Peyer's patch (tissue), 4 donors: Measurements from ENCODE around the gene RTEL1. TPM values are rescaled to one million over a fixed set of nuclear protein-coding genes. Genes with fewer than 3 reads are reported as not detected.

ENCODE experiments used
- DNase-seq, 3 donors: peaks; one replicate each; pipeline ENCODE4 v3.0.0-alpha.2; 2017 to 2019
- H3K27ac ChIP-seq, 4 donors: fragments of 200-600 bp; sonication (generic); one replicate each; pipeline ENCODE4 v1.5.1; 2016 to 2019
- H3K27me3 ChIP-seq, 2 donors: fragments of 200-600 bp; sonication (generic); one replicate each; pipeline ENCODE4 v1.5.1; 2019
- H3K36me3 ChIP-seq, 3 donors: fragments of 200-600 bp; sonication (generic); one replicate each; pipeline ENCODE4 v1.5.1; 2016 to 2019
- H3K4me1 ChIP-seq, 4 donors: fragments of 200-600 bp; sonication (generic); one replicate each; pipeline ENCODE4 v1.5.1; 2016 to 2019
- H3K4me3 ChIP-seq, 4 donors: fragments of 200-600 bp; sonication (generic); 1 replicate in 3 of 4; 2 replicates in 1 of 4; pipeline ENCODE4 v1.5.1; 2016 to 2019; ENCODE audit warnings: mild to moderate bottlenecking in 1 of 4
- H3K9me3 ChIP-seq, 4 donors: fragments of 200-600 bp; sonication (generic); one replicate each; pipeline ENCODE4 v1.5.1; 2016 to 2019; ENCODE audit warnings: mild to moderate bottlenecking in 1 of 4
- CTCF ChIP-seq, 6 experiments: fragments of 450-650 bp in 4 of 6; fragments of 200-600 bp in 2 of 6; sonication (generic) in 1 of 6; IDR thresholded peaks; one replicate each; pipeline ENCODE4 v1.5.1; 2017 to 2019; ENCODE audit warnings: antibody characterized with exemption in 6 of 6, mild to moderate bottlenecking in 3 of 6, moderate library complexity in 1 of 6
- POLR2A ChIP-seq, 2 donors: fragments of 450-650 bp; IDR thresholded peaks; one replicate each; pipeline ENCODE4 v1.5.1; 2017; ENCODE audit warnings: antibody characterized with exemption in 2 of 2, mild to moderate bottlenecking in 2 of 2, moderate library complexity in 2 of 2
- total RNA-seq, 4 donors: library from RNA; depleted of rRNA; stranded (reverse); fragments of >200 nt; gene quantifications; one replicate each; pipeline ENCODE4 v1.1.0, GENCODE V29; 2016

Gene RTEL1
- total RNA-seq, 4 donors from 2014 or later = 25.6 to 61.1 (median 30.2) TPM

- DNase-seq = peak in 1 of 3 donors; percentile 49
- no peak overlapping the region for H3K4me3 ChIP-seq
- no peaks in the 10 kb centered on the region for H3K27me3 ChIP-seq
- H3K36me3 ChIP-seq = no peaks in the 10 kb centered on the region
- H3K4me1 ChIP-seq = peaks cover 0 to 61% (median 6%) of the 10 kb centered on the region in 4 donors
- TF ChIP-seq POLR2A (IDR thresholded peaks at IDR 0.05) = no peak
- TF ChIP-seq CTCF (IDR thresholded peaks at IDR 0.05) = no peak
- peak overlapping the region; percentile 61 to 90 (median 74) for H3K27ac ChIP-seq
- no peaks in the 10 kb centered on the region for H3K9me3 ChIP-seq
Measured at GRCh38 chr20:63688228-63689045, 30.3 kb downstream of the RTEL1 start.

GRCh38 chr20:63689046-63690002 is 31.2 kb downstream of the RTEL1 start:
- Histone ChIP-seq H3K27me3 (no peaks in the 10 kb centered on the region), H3K27ac (peak overlapping the region in 2 of 4 donors; percentile 62 to 85), H3K4me1 (peaks cover 0 to 61% (median 6%) of the 10 kb centered on the region in 4 donors), H3K9me3 (no peaks in the 10 kb centered on the region), H3K36me3 (peaks cover 0 to 5% (median 0%) of the 10 kb centered on the region in 3 donors), H3K4me3 (no peak overlapping the region)
- peak in 1 of 3 donors; percentile 50 for DNase-seq
- no peak for TF ChIP-seq CTCF (IDR thresholded peaks at IDR 0.05)
- TF ChIP-seq POLR2A (IDR thresholded peaks at IDR 0.05) = no peak

GRCh38 chr20:63690003-63690897 is 32.1 kb downstream of the RTEL1 start:
- Histone ChIP-seq H3K4me1 (peaks cover 0 to 60% (median 6%) of the 10 kb centered on the region in 4 donors), H3K27me3 (no peaks in the 10 kb centered on the region), H3K27ac (no peak overlapping the region), H3K9me3 (no peaks in the 10 kb centered on the region), H3K36me3 (peaks cover 0 to 12% (median 0%) of the 10 kb centered on the region in 3 donors), H3K4me3 (no peak overlapping the region)
- TF ChIP-seq CTCF (IDR thresholded peaks at IDR 0.05) (no peak), POLR2A (IDR thresholded peaks at IDR 0.05) (no peak)
- no peak for DNase-seq

- H3K36me3 ChIP-seq = peaks cover 0 to 12% (median 0%) of the 10 kb centered on the region in 3 donors
- no peak overlapping the region for H3K27ac ChIP-seq
- TF ChIP-seq CTCF (IDR thresholded peaks at IDR 0.05) (no peak), POLR2A (IDR thresholded peaks at IDR 0.05) (no peak)
- H3K9me3 ChIP-seq = no peaks in the 10 kb centered on the region
- no peaks in the 10 kb centered on the region for H3K27me3 ChIP-seq
- DNase-seq = peak in 1 of 3 donors; percentile 50
- no peak overlapping the region for H3K4me3 ChIP-seq
- H3K4me1 ChIP-seq = peaks cover under 1 to 54% (median 7%) of the 10 kb centered on the region in 4 donors
Measured at GRCh38 chr20:63690898-63691710, 33.0 kb downstream of the RTEL1 start.
